DMS153 treated with DMSO at 0.1 percent for 48 hours (cell line): Measurements from ENCODE around the gene GOLM1.
A peak's percentile ranks its signal among the peaks of the same experiment; 100 is the strongest.
"Not testable (repeated sequence)": the region's sequence is repeated elsewhere in the genome, so short reads cannot be mapped to it uniquely, and the experiment has no call there.

Experiments used
- DNase-seq: peaks from one replicate; lab custom pipeline; 2025; ENCODE audit not compliant: unreplicated experiment; lab: John Stamatoyannopoulos, UW

The GOLM1 gene, protein sequence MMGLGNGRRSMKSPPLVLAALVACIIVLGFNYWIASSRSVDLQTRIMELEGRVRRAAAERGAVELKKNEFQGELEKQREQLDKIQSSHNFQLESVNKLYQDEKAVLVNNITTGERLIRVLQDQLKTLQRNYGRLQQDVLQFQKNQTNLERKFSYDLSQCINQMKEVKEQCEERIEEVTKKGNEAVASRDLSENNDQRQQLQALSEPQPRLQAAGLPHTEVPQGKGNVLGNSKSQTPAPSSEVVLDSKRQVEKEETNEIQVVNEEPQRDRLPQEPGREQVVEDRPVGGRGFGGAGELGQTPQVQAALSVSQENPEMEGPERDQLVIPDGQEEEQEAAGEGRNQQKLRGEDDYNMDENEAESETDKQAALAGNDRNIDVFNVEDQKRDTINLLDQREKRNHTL

DNA sequence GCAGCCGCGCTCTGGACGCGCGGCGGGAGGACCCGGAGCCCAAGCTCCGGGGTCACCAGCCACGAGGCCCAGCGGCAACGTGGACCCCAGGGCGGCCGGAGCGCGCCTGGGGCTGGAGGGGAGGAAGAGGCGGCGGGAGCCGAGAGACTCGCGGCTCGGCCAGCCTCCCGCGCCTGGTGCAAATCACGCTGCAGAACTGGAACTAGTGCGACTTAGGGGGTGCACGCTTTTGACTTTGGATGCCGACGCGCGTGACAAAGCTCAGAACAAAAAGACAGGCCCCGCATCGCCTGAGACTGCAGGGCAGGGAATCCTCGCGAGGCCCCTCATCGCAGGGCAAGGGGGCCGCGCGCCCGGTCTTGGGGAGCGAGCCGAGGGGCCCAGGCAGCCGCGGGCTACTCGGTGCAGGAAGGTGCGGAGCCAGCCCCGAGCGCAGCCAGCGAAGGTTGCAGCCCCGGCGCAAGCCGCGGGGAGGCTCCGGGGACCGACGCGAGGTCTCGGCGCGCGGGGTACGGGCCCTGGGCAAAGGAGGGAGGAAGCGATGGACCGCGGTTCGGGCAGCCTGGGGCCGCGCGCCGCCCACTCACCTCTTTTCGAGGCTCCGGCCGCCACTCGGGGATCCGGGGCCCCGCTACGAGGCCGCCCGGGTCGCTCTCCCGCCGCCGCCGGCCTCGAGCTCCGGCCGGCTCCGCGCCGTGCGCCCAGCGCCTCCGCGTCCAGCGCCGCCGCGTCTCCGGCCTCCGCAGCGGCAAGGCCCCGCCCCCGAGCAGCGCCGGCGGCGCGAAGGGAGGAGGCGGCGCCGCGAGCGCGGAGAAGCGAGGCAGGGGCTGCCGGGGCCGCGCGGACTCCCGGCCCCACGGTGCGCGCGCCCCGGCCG is at the start of gene GOLM1:
Gene GOLM1, minus strand, starts transcription at position 735 of the 877 bp plus-strand sequence. CDS start 20,238 bp downstream, outside the sequence.
- peak; percentile 37 for DNase-seq

DNA sequence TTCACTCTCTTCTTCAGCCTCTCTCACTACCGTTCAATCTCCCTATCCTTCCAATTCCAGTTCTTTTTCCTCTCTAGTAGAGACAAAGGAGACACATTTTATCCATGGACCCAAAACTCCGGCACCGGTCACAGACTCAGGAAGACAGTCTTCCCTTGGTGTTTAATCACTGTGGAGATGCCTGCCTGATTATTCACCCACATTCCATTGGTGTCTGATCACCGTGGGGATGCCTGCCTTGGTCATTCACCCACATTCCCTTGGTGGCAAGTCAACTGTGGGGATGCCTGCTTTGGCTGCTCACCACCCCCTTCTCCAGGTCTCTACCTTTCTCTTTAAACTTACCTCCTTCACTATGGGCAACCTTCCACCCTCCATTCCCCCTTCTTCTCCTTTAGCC is 47.3 kb upstream of the GOLM1 start:
- DNase-seq = not testable (repeated sequence)

DNA sequence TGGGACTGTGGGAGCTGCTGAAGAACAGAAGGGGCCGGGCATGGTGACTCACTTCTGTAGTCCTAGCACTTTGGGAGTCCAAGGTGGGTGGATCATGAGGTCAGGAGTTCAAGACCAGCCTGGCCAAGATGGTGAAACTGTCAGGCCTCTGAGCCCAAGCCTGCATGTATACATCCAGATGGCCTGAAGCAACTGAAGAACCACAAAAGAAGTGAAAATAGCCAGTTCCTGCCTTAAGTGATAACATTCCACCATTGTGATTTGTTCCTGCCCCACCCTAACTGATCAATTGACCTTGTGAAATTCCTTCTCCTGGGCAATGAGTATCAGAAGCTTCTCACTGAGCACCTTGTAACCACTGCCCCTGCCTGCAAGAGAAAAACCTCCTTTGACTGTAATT is 46.6 kb upstream of the GOLM1 start:
- DNase-seq = not testable (repeated sequence)

GRCh38 chr9:86142973-86143372 is 43.6 kb upstream of the GOLM1 start:
- no peak for DNase-seq

GRCh38 chr9:86141843-86142242 is 42.5 kb upstream of the GOLM1 start:
- DNase-seq = no peak

DNA sequence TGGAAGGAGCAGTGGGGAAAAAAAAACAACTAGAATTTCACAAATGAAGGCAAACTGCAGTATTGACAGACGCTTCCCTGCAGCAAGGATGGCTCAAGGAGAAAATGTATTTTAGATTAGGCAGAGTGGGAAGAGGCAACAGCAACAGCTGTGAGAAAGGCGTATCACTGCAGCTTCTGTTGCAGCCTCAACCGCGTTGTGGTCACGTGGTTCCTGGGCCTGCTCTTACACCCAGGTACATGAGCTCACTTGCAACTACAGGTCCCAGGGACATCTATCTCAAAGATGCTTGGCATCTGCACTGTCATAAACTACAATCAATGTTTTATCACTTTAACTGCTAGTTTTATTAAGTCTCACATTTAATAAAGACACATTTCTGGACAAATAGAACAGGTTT is 36.0 kb upstream of the GOLM1 start:
- no peak for DNase-seq

GRCh38 chr9:86134361-86134760 is 35.0 kb upstream of the GOLM1 start:
- DNase-seq = no peak

- no peak for DNase-seq
These were observed 29.0 kb upstream of the GOLM1 start for GRCh38 chr9:86128235-86128822.

DNA sequence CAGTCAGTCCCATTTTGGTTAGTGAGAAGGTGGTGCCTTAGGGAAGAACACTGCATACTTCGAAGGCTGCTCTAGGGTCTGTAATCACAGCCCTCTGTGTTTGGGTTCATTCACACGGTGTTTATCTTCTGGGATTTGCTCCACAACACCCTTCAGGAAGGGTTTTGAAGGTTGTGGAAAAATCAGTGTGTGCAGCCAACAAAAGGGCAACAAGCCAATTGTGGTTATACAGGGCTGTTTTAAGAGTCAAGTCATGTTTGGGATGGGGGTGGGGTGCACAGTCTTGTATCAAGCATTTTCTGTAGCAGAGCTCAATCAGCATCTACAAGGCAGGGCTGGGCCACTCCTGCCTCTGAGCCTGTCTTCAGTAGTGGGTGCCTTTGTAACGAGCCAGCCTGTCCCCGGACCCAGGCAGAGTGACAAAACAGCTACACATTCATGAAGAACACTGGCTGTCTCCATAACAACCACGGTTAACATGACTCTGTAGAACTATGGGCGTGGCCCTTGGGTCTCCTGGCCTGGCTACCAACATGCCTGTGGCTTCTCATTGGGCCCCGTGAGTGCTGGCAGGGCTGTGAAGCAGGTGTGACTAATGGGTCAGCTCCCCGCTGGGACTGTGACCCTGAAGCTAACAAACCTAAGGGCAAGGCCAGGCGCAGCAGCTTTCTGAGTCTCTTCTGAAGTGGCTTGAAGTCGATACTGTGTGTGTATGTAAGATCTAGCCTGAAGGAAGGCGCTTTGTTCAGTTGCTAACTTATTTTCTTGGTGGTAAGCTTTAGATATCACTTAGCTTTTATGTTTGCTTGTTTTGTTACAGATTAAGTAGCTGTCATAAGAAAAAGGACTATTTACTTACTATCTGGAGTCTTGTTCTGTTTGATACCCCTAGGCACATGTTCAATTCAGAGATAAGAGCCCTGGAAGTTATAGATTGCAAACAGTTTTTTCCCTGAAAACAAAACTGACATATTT is 27.9 kb upstream of the GOLM1 start:
- peak; percentile 98 for DNase-seq

DNA sequence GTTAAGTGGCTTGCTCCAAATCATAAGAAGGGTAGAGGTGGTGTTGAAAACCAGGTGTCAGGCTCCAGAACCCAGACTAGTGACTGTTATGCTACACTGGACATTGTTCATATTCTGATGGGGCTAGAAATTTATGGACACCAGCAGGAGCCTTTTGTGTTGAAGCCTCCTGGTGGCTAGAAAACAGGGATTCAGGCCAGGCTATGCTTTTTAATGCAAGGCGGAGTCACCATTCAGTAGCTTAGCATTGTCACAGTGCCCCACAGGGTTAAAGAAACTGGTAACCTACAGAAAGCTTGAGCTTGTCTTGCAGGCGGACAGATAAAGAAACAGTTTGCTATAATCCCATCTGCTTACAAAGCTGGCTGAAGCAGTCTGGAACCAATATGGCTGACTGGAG is 23.0 kb upstream of the GOLM1 start:
- peak; percentile 21 for DNase-seq

DNA sequence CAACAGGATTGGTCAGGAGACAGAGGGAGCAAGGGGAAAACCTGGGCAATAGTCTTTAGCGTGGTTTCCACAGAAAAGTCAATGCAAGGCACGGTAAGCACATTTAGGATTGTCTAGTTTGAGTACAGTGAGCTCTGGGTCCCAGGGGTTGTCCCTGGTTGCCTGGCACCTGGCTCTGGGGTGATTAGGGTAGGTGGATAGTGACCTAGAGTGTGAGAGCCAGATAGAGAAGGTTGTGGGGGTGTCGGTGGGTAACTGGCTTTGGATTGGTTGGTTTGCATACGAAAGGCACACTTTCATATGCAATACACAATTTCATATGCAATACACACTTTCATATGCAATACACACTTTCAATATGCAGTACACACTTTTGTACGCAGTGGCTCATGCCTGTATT is 20.1 kb upstream of the GOLM1 start:
- no peak for DNase-seq

- no peak for DNase-seq
These were observed 17.1 kb upstream of the GOLM1 start for GRCh38 chr9:86116425-86116824.

DNA sequence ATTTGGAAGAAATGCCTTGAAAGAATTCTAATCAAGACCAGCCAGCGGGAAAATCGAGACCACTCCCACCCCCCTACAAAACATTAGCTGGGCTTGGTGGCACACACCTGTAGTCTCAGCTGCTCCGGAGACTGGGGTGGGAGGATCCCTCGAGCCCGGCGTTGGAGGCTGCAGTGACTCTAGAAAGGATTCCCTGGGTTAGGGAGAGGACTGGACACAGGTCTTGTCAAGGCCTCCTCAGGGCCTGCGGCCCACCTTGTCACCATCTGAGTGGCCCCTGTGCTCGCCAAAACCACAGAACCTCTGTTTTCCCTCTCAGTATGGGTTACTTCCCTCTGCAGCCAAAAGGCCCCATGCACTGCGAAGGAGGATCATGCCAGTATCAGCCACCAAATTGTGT is 16.5 kb upstream of the GOLM1 start:
- DNase-seq = no peak

DNA sequence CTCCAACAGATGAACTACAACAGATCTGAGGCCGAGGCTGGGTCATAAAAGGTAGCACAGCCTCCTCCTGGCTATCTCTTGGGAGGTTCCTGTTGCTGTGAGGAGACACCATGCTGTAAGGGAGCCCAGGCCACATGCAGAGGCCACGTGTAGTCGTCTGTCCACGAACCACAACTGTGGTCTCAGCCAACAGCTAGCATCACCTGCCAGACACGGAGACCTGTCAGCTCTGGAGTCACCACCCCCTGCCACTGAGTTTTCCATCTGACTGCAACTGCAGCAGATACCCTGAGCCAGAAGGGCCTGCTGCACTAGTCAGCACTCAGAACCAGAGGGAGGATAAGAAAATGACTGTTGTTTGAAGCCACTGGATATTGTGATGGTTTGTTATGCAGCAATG is 12.7 kb upstream of the GOLM1 start:
- DNase-seq = no peak

- DNase-seq = no peak
These were observed 3.3 kb upstream of the GOLM1 start for GRCh38 chr9:86102626-86103025.

GRCh38 chr9:86099701-86100364 is 475 bp upstream of the GOLM1 start:
- DNase-seq = peak; percentile 6

DNA sequence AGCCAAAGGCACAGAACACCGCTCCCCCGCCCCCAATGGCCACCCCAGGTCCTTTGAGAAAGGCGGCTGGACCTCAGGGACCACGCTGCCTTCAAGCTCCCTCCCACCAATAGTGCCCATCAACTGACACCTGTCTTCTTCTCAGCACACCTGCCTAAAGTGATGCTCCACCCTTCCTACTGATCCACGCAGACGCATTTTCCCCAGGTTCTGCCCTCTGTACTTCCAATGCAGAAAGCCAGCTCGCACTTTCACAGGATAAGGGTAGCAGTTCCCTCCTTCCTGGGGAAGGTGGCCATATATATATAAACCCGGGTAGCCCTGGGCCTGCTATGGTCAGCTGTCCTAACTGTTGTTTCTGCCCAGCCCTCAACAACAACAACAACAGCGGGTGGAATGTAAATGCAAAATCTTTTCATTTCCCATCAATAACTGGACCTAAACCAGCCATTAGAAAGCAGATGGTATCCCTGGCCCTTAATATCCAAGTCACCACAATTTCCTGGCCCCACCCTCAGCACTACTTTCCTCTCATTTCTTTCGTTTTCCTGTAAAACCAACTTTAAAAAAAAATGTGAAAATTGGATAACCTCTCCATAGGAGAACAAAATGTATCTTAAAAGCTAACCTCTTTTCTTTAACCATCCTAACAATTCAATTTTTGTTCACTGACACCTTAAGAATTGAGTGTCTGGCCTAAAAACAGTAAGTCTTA is 1.7 kb downstream of the GOLM1 start:
- DNase-seq = peak; percentile 13

DNA sequence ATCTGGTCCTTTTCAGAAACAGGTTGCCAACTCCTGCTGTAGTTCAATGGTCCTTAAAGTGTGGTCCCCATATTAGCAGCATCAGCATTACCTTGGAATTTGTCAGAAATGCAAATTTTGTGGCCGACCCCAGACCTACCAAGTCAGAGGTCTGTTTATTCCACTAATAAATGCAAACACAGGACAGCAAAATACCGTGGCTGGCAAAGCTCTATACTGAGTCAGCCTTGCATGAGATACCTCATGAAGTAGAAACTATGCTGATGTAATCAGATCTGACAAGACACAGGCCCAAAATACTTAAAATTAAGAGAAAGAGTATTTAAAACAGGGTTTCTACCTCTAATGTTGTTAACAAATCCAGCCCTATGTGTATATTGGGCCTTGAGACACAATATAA is 3.0 kb downstream of the GOLM1 start:
- no peak for DNase-seq

- DNase-seq = no peak
These were observed 5.4 kb downstream of the GOLM1 start for GRCh38 chr9:86093788-86094555.
